ENCODE results near the gene ZDHHC11B. TPM values are rescaled to one million over a fixed set of nuclear protein-coding genes. Genes with fewer than 3 reads are reported as not detected.
"Not testable (repeated sequence)": the region's sequence is repeated elsewhere in the genome, so short reads cannot be mapped to it uniquely, and the experiment has no call there.

ZDHHC11B gene
- polyA plus RNA-seq, 2 donors: 2.6 to 5.2 TPM

- H3K4me3 ChIP-seq (ENCODE audit: low read depth in 1 of 2, low read length in 2 of 2); H3K4me1 ChIP-seq (ENCODE audit: control insufficient read depth in 2 of 2, insufficient read depth in 2 of 2, low read length in 1 of 2); H3K36me3 ChIP-seq (ENCODE audit: control insufficient read depth in 2 of 2, insufficient read depth in 2 of 2, low read length in 1 of 2); H3K9me3 ChIP-seq (ENCODE audit: control insufficient read depth in 2 of 2, insufficient read depth in 1 of 2, low read depth in 1 of 2, low read length in 1 of 2); H3K27ac ChIP-seq (ENCODE audit: low read depth in 2 of 2, low read length in 1 of 2); H3K27me3 ChIP-seq (ENCODE audit: control insufficient read depth in 1 of 2, insufficient read depth in 2 of 2, low read length in 2 of 2): not testable (repeated sequence)
- WGBS, 2 donors: 100% methylated on average over 4 of the region's 5 CpGs; no CpG with 5 or more reads in 1 of the 2 donors
Observed at GRCh38 chr5:813575-813974, 29.0 kb upstream of the ZDHHC11B start.

GRCh38 chr5:811384-811783, 26.9 kb upstream of the ZDHHC11B start:
- not testable (repeated sequence) for H3K27me3 ChIP-seq (ENCODE audit: control insufficient read depth in 1 of 2, insufficient read depth in 2 of 2, low read length in 2 of 2); H3K27ac ChIP-seq (ENCODE audit: low read depth in 2 of 2, low read length in 1 of 2); H3K4me3 ChIP-seq (ENCODE audit: low read depth in 1 of 2, low read length in 2 of 2); H3K36me3 ChIP-seq (ENCODE audit: control insufficient read depth in 2 of 2, insufficient read depth in 2 of 2, low read length in 1 of 2); H3K4me1 ChIP-seq (ENCODE audit: control insufficient read depth in 2 of 2, insufficient read depth in 2 of 2, low read length in 1 of 2); H3K9me3 ChIP-seq (ENCODE audit: control insufficient read depth in 2 of 2, insufficient read depth in 1 of 2, low read depth in 1 of 2, low read length in 1 of 2)
- WGBS, 2 donors: 80 to 82% methylated on average over 7 to 8 of the region's 9 CpGs

GRCh38 chr5:807719-808514, 23.4 kb upstream of the ZDHHC11B start:
- H3K27ac ChIP-seq (ENCODE audit: low read depth in 2 of 2, low read length in 1 of 2); H3K9me3 ChIP-seq (ENCODE audit: control insufficient read depth in 2 of 2, insufficient read depth in 1 of 2, low read depth in 1 of 2, low read length in 1 of 2); H3K27me3 ChIP-seq (ENCODE audit: control insufficient read depth in 1 of 2, insufficient read depth in 2 of 2, low read length in 2 of 2); H3K4me1 ChIP-seq (ENCODE audit: control insufficient read depth in 2 of 2, insufficient read depth in 2 of 2, low read length in 1 of 2); H3K36me3 ChIP-seq (ENCODE audit: control insufficient read depth in 2 of 2, insufficient read depth in 2 of 2, low read length in 1 of 2); H3K4me3 ChIP-seq (ENCODE audit: low read depth in 1 of 2, low read length in 2 of 2): not testable (repeated sequence)
- WGBS, 2 donors: 86 to 92% methylated on average over 3 to 5 of the region's 10 CpGs

DNA sequence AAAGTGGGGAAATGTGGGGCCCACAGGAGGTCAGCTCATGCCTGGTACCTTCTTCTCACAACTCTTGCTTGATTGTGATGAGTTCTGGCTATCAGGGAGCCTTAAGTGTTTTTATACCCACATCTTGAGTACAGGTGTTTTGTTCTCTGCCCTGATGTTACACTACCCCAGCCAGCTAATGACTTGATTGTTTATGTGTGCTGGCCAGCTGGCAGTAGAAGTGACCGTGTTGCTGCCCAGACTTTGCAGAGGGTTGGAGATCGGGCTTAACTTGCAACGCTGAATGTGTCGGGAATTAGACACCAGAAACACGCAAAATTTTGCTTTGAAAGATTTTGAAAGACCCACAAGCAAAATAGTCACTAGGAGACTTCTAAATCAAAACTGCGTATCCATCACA, 16.9 kb upstream of the ZDHHC11B start:
- Histone ChIP-seq H3K27me3 (ENCODE audit: control insufficient read depth in 1 of 2, insufficient read depth in 2 of 2, low read length in 2 of 2) (no peaks in the 10 kb centered on the region), H3K36me3 (ENCODE audit: control insufficient read depth in 2 of 2, insufficient read depth in 2 of 2, low read length in 1 of 2) (no peaks in the 10 kb centered on the region), H3K27ac (ENCODE audit: low read depth in 2 of 2, low read length in 1 of 2) (no peak overlapping the region), H3K9me3 (ENCODE audit: control insufficient read depth in 2 of 2, insufficient read depth in 1 of 2, low read depth in 1 of 2, low read length in 1 of 2) (no peaks in the 10 kb centered on the region), H3K4me1 (ENCODE audit: control insufficient read depth in 2 of 2, insufficient read depth in 2 of 2, low read length in 1 of 2) (no peaks in the 10 kb centered on the region), H3K4me3 (ENCODE audit: low read depth in 1 of 2, low read length in 2 of 2) (no peak overlapping the region)
- WGBS, 2 donors: 80% methylated on average over 6 of the region's 6 CpGs; no CpG with 5 or more reads in 1 of the 2 donors

GRCh38 chr5:801055-801454, 16.5 kb upstream of the ZDHHC11B start:
- H3K27ac ChIP-seq (ENCODE audit: low read depth in 2 of 2, low read length in 1 of 2); H3K27me3 ChIP-seq (ENCODE audit: control insufficient read depth in 1 of 2, insufficient read depth in 2 of 2, low read length in 2 of 2); H3K9me3 ChIP-seq (ENCODE audit: control insufficient read depth in 2 of 2, insufficient read depth in 1 of 2, low read depth in 1 of 2, low read length in 1 of 2); H3K4me3 ChIP-seq (ENCODE audit: low read depth in 1 of 2, low read length in 2 of 2); H3K4me1 ChIP-seq (ENCODE audit: control insufficient read depth in 2 of 2, insufficient read depth in 2 of 2, low read length in 1 of 2); H3K36me3 ChIP-seq (ENCODE audit: control insufficient read depth in 2 of 2, insufficient read depth in 2 of 2, low read length in 1 of 2): not testable (repeated sequence)
- WGBS, 2 donors: 50% methylated on average over 4 of the region's 4 CpGs; no CpG with 5 or more reads in 1 of the 2 donors

- WGBS, 2 donors: 62 to 81% methylated on average over 3 to 6 of the region's 6 CpGs
Observed at GRCh38 chr5:798505-799138, 14.1 kb upstream of the ZDHHC11B start.

GRCh38 chr5:797986-798385, 13.5 kb upstream of the ZDHHC11B start:
- H3K36me3 ChIP-seq (ENCODE audit: control insufficient read depth in 2 of 2, insufficient read depth in 2 of 2, low read length in 1 of 2); H3K27me3 ChIP-seq (ENCODE audit: control insufficient read depth in 1 of 2, insufficient read depth in 2 of 2, low read length in 2 of 2); H3K4me3 ChIP-seq (ENCODE audit: low read depth in 1 of 2, low read length in 2 of 2); H3K27ac ChIP-seq (ENCODE audit: low read depth in 2 of 2, low read length in 1 of 2); H3K4me1 ChIP-seq (ENCODE audit: control insufficient read depth in 2 of 2, insufficient read depth in 2 of 2, low read length in 1 of 2); H3K9me3 ChIP-seq (ENCODE audit: control insufficient read depth in 2 of 2, insufficient read depth in 1 of 2, low read depth in 1 of 2, low read length in 1 of 2): not testable (repeated sequence)
- 75 to 77% methylated on average over 2 to 3 of the region's 4 CpGs for WGBS, 2 donors

More at GRCh38 chr5:798505-799138, 14.1 kb upstream of the ZDHHC11B start:
- not testable (repeated sequence) for H3K36me3 ChIP-seq (ENCODE audit: control insufficient read depth in 2 of 2, insufficient read depth in 2 of 2, low read length in 1 of 2); H3K9me3 ChIP-seq (ENCODE audit: control insufficient read depth in 2 of 2, insufficient read depth in 1 of 2, low read depth in 1 of 2, low read length in 1 of 2); H3K27me3 ChIP-seq (ENCODE audit: control insufficient read depth in 1 of 2, insufficient read depth in 2 of 2, low read length in 2 of 2); H3K4me3 ChIP-seq (ENCODE audit: low read depth in 1 of 2, low read length in 2 of 2); H3K27ac ChIP-seq (ENCODE audit: low read depth in 2 of 2, low read length in 1 of 2); H3K4me1 ChIP-seq (ENCODE audit: control insufficient read depth in 2 of 2, insufficient read depth in 2 of 2, low read length in 1 of 2)

GRCh38 chr5:795873-796272, 11.3 kb upstream of the ZDHHC11B start:
- H3K27ac ChIP-seq (ENCODE audit: low read depth in 2 of 2, low read length in 1 of 2); H3K4me3 ChIP-seq (ENCODE audit: low read depth in 1 of 2, low read length in 2 of 2); H3K36me3 ChIP-seq (ENCODE audit: control insufficient read depth in 2 of 2, insufficient read depth in 2 of 2, low read length in 1 of 2); H3K27me3 ChIP-seq (ENCODE audit: control insufficient read depth in 1 of 2, insufficient read depth in 2 of 2, low read length in 2 of 2); H3K9me3 ChIP-seq (ENCODE audit: control insufficient read depth in 2 of 2, insufficient read depth in 1 of 2, low read depth in 1 of 2, low read length in 1 of 2); H3K4me1 ChIP-seq (ENCODE audit: control insufficient read depth in 2 of 2, insufficient read depth in 2 of 2, low read length in 1 of 2): not testable (repeated sequence)
- 11 to 92% methylated on average over 1 of the region's 1 CpG for WGBS, 2 donors

DNA sequence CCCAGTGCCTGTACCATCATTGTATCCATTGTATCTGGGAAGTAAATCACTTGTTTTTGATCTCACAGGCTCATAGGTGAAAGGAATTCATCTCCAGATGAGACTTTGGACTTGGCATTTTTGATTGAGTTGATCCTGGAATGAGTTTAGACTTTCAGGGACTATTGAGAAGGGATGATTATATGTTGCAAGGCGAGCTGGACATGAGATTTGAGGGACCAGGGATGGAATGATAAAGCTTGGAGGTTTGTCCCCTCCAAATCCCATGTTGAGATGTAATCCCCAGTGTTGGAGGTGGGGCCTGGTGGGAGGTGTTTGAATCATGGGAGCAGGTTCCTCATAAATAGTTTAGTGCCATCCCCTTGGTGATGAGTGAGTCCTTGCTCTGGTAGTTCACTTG, 10.4 kb upstream of the ZDHHC11B start:
- H3K36me3 ChIP-seq (ENCODE audit: control insufficient read depth in 2 of 2, insufficient read depth in 2 of 2, low read length in 1 of 2); H3K27ac ChIP-seq (ENCODE audit: low read depth in 2 of 2, low read length in 1 of 2); H3K27me3 ChIP-seq (ENCODE audit: control insufficient read depth in 1 of 2, insufficient read depth in 2 of 2, low read length in 2 of 2); H3K4me1 ChIP-seq (ENCODE audit: control insufficient read depth in 2 of 2, insufficient read depth in 2 of 2, low read length in 1 of 2); H3K9me3 ChIP-seq (ENCODE audit: control insufficient read depth in 2 of 2, insufficient read depth in 1 of 2, low read depth in 1 of 2, low read length in 1 of 2); H3K4me3 ChIP-seq (ENCODE audit: low read depth in 1 of 2, low read length in 2 of 2): not testable (repeated sequence)
- 85 to 93% methylated on average over 1 of the region's 1 CpG for WGBS, 2 donors

DNA sequence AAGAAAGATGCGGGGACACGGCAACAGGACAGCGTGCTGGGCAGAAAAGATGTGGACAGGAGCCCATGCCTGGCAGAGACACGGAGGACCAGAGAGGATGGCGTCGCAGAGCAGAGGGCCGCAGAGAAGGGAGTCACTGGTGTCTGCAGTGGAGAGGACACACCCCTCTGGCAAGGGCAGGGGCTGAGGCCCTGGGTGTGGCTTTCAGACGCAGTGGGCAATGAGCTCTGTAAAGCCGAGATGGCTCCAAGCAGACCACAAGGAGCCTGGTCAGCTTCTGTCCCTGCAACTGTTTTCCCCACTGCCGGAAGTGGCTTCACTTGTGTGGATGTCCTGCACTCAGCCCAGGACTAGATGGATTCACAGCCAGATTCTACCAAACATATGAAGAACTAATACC, 4.2 kb upstream of the ZDHHC11B start:
- not testable (repeated sequence) for H3K4me1 ChIP-seq (ENCODE audit: control insufficient read depth in 2 of 2, insufficient read depth in 2 of 2, low read length in 1 of 2); H3K27me3 ChIP-seq (ENCODE audit: control insufficient read depth in 1 of 2, insufficient read depth in 2 of 2, low read length in 2 of 2); H3K9me3 ChIP-seq (ENCODE audit: control insufficient read depth in 2 of 2, insufficient read depth in 1 of 2, low read depth in 1 of 2, low read length in 1 of 2); H3K36me3 ChIP-seq (ENCODE audit: control insufficient read depth in 2 of 2, insufficient read depth in 2 of 2, low read length in 1 of 2); H3K4me3 ChIP-seq (ENCODE audit: low read depth in 1 of 2, low read length in 2 of 2); H3K27ac ChIP-seq (ENCODE audit: low read depth in 2 of 2, low read length in 1 of 2)
- 89 to 93% methylated on average over 4 to 10 of the region's 10 CpGs for WGBS, 2 donors
